Panc1 (cell line): ENCODE measurements around the gene SAMD14. TPM values are rescaled to one million over a fixed set of nuclear protein-coding genes. Genes with fewer than 3 reads are reported as not detected.
A peak's percentile ranks its signal among the peaks of the same experiment; 100 is the strongest.

Experiments
- ATAC-seq: fragments of 200-7000 bp; cut with Tn5 transposase; 2 replicates; pipeline ENCODE4 v1.9.1; 2020; ENCODE audit warnings: mild to moderate bottlenecking, moderate library complexity
- BruUV-seq: library from RNA; stranded (reverse); fragments of 400-500 nt; replicated peaks from 2 replicates; lab custom pipeline; 2021; lab: Mats Ljungman, UMichigan
- CTCF ChIA-PET: fragments of 300-600 bp; sonication (Branson Sonifier 250); formaldehyde crosslinking; loops from one replicate; lab custom pipeline; 2022; ENCODE audit warnings: antibody characterized with exemption; lab: Charles Lee
- POLR2A ChIA-PET: fragments of 300-600 bp; sonication (Branson Sonifier 250); formaldehyde crosslinking; loops from one replicate; lab custom pipeline; 2022; ENCODE audit warnings: antibody characterized with exemption; lab: Charles Lee
- DNase-seq: peaks from one replicate; pipeline ENCODE4 v3.0.0-alpha.2; 2010; ENCODE audit warnings: low read depth, low spot score
- H3K27ac ChIP-seq: 2 replicates; pipeline ENCODE4 v1.5.1; 2011; ENCODE audit warnings: mild to moderate bottlenecking, low read length, inconsistent platforms
- H3K27me3 ChIP-seq: fragments of 200-500 bp; sonication (Bioruptor generic); 2 replicates; pipeline ENCODE4 v1.6.0; 2014; ENCODE audit warnings: low read length, inconsistent platforms; ENCODE audit not compliant: control insufficient read depth, insufficient read depth
- H3K36me3 ChIP-seq: fragments of 200-500 bp; sonication (Bioruptor generic); 2 replicates; pipeline ENCODE4 v1.5.1; 2014; ENCODE audit warnings: inconsistent platforms, mild to moderate bottlenecking, low read length, moderate library complexity; ENCODE audit not compliant: control insufficient read depth, insufficient read depth
- H3K4me1 ChIP-seq: 2 replicates; pipeline ENCODE4 v1.5.1; 2011; ENCODE audit warnings: inconsistent platforms, mild to moderate bottlenecking, low read length, moderate library complexity; ENCODE audit not compliant: control insufficient read depth, insufficient read depth
- H3K4me3 ChIP-seq, 2 experiments: 2 replicates each; pipeline ENCODE4 v1.5.1; 2011 to 2012; ENCODE audit warnings: low read depth in 2 of 2, low read length in 2 of 2, mild to moderate bottlenecking in 2 of 2, inconsistent platforms in 1 of 2, moderate library complexity in 1 of 2
- H3K9me3 ChIP-seq: fragments of 200-500 bp; sonication (Bioruptor generic); 2 replicates; pipeline ENCODE4 v1.5.1; 2014; ENCODE audit warnings: low read depth, mild to moderate bottlenecking, inconsistent platforms, low read length, moderate library complexity; ENCODE audit not compliant: control insufficient read depth, insufficient read depth
- CTCF ChIP-seq: fragments of 450-650 bp; IDR thresholded peaks from 2 replicates; pipeline ENCODE4 v1.5.1; 2017; ENCODE audit warnings: mild to moderate bottlenecking
- POLR2AphosphoS5 ChIP-seq: IDR thresholded peaks from 2 replicates; pipeline ENCODE4 v1.6.1; 2012; ENCODE audit warnings: mild to moderate bottlenecking, low read depth, low read length, moderate library complexity
- SIN3A ChIP-seq: IDR thresholded peaks from 2 replicates; pipeline ENCODE4 v1.6.1; 2012; ENCODE audit warnings: low read depth, mild to moderate bottlenecking, low read length, moderate library complexity, borderline replicate concordance; ENCODE audit not compliant: insufficient read depth
- TCF7L2 ChIP-seq: IDR thresholded peaks from 2 replicates; pipeline ENCODE4 v1.6.1; 2011; ENCODE audit warnings: mild to moderate bottlenecking, low read depth, low read length, inconsistent platforms
- in situ Hi-C: cut with HindIII; loops from 2 replicates; pipeline ENCODE4 v1.10.0; 2016; ENCODE audit warnings: low sequenced_read_pairs, low pct_unique_long_range_greater_than_20kb
- intact Hi-C: fragments of 100-400 bp; cut with micrococcal nuclease; formaldehyde crosslinking; loops from one replicate; pipeline ENCODE4 v1.10.0; 2022; ENCODE audit not compliant: unreplicated experiment
- total RNA-seq: library from RNA; stranded (reverse); gene quantifications from one replicate; pipeline ENCODE4 v1.2.1, GENCODE V29; 2021; ENCODE audit not compliant: unreplicated experiment
- TF ChIP-seq, protein P1 (sequence below), 2 experiments: IDR thresholded peaks; 2 replicates each; pipeline ENCODE4 v1.6.1; 2011 to 2012; ENCODE audit warnings: low read depth in 2 of 2, control low read depth in 1 of 2, low read length in 1 of 2, mild to moderate bottlenecking in 1 of 2, moderate library complexity in 1 of 2; ENCODE audit not compliant: insufficient read depth in 1 of 2

Gene SAMD14
- total RNA-seq, 1 experiment from 2014 or later, result 6.9 TPM

DNA sequence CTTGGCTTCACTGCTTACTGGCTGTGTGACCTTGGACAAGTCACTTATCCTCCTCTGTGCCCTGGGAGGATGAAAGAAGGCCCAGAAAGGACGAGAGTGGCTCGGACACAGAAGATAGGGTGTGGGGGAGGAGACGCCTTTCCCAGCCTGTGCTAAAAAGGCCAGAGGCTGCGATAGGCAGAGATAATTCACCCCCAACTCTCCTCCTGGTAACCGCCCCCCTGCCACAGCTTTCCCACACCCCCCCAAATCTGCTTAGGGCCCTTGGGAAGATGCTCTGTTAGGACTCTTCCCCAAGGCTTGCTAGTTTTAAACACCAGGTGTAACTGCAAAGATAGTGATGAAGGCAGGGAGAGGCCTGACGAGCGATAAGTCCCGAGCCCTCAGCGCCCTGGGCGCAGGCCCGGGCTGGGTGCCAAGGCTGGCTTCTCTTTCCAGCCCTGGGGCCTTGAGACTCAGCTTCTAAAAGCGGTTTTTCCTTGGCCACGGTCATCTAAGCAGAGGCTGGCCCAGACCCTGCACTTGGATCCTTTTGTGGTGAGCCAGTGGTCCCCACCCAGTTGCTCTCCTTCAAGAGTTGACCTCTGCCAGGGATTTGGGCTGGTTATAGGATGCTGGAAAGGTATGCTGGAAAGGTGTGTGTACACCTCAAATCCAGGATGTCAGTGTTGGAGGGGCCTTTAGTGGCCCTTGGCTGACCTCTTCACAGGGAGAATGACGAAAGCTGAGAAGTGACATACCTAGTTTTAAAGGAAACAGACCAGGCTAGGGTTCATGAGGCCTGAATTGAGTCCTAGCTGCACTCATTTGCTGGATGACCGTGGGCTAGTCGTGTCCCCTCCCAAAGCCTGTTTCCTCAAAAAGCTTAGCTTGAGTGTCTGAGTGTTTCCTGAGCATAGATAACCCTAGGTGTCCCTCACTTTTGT lies 24.0 kb upstream of the SAMD14 start:
- no peak overlapping the region for H3K4me3 ChIP-seq
- peaks cover 15% of the 10 kb centered on the region; the same call in 1 of the 2 replicates for H3K36me3 ChIP-seq
- in situ Hi-C loops (no loop called here), intact Hi-C loops (no loop called here)
- H3K27ac ChIP-seq, result peak overlapping the region; percentile 100
- POLR2A ChIA-PET, result interaction anchor here (0.5 kb wide), 1 partner anchor 342 kb away, joined by 4 read pairs; no protein-coding TSS in a partner anchor
- TF ChIP-seq, protein P1, sequence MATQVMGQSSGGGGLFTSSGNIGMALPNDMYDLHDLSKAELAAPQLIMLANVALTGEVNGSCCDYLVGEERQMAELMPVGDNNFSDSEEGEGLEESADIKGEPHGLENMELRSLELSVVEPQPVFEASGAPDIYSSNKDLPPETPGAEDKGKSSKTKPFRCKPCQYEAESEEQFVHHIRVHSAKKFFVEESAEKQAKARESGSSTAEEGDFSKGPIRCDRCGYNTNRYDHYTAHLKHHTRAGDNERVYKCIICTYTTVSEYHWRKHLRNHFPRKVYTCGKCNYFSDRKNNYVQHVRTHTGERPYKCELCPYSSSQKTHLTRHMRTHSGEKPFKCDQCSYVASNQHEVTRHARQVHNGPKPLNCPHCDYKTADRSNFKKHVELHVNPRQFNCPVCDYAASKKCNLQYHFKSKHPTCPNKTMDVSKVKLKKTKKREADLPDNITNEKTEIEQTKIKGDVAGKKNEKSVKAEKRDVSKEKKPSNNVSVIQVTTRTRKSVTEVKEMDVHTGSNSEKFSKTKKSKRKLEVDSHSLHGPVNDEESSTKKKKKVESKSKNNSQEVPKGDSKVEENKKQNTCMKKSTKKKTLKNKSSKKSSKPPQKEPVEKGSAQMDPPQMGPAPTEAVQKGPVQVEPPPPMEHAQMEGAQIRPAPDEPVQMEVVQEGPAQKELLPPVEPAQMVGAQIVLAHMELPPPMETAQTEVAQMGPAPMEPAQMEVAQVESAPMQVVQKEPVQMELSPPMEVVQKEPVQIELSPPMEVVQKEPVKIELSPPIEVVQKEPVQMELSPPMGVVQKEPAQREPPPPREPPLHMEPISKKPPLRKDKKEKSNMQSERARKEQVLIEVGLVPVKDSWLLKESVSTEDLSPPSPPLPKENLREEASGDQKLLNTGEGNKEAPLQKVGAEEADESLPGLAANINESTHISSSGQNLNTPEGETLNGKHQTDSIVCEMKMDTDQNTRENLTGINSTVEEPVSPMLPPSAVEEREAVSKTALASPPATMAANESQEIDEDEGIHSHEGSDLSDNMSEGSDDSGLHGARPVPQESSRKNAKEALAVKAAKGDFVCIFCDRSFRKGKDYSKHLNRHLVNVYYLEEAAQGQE (IDR thresholded peaks at IDR 0.05; ENCODE audit: insufficient read depth in 1 of 2, low read depth in 2 of 2, low read length in 1 of 2), result no peak
- TF ChIP-seq POLR2AphosphoS5 (no peak), SIN3A (no peak), TCF7L2 (no peak), CTCF (no peak)
- ATAC-seq, result no peak
- CTCF ChIA-PET, result no interaction called here
- no TSS peak for BruUV-seq
- H3K4me1 ChIP-seq, result peaks cover 43% of the 10 kb centered on the region
- no peaks in the 10 kb centered on the region for H3K27me3 ChIP-seq
- no peaks in the 10 kb centered on the region for H3K9me3 ChIP-seq
- DNase-seq, result no peak

DNA sequence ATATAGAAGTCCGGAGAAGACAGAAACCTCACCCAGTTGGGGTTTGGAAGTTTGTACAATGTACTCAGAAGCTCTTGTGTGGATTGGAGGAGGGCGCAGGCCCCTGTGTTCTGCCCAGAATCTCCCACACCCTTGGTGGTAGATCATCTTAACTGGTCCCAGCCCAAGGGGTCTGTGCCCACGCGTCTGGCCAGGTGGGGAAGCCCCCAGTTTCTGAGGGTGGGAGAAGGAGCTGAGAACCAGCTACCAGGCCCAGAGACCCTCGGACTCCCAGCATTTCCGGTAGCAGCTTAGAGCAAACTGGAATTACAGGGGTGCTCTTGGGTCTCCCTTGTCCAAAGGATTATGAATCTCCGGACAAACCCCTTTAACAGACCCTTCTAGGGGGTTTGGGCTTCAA lies 22.8 kb upstream of the SAMD14 start:
- POLR2A ChIA-PET, result no interaction called here
- in situ Hi-C loops (no loop called here), intact Hi-C loops (no loop called here)
- DNase-seq (no peak), ATAC-seq (no peak)
- Histone ChIP-seq H3K9me3 (no peaks in the 10 kb centered on the region), H3K27me3 (no peaks in the 10 kb centered on the region), H3K36me3 (peaks cover 15% of the 10 kb centered on the region; the same call in 1 of the 2 replicates), H3K4me1 (peaks cover 43% of the 10 kb centered on the region), H3K4me3 (no peak overlapping the region; a peak in 1 of 4 replicates), H3K27ac (peak overlapping the region; percentile 100)
- CTCF ChIA-PET, result interaction anchor here (0.5 to 1.6 kb wide), 2 partner anchors 9 to 53 kb away, joined by 8 to 11 read pairs; no protein-coding TSS in a partner anchor
- BruUV-seq, result no TSS peak
- TF ChIP-seq SIN3A, result no peak
- TF ChIP-seq POLR2AphosphoS5, result no peak
- TF ChIP-seq TCF7L2, result no peak
- TF ChIP-seq, protein P1 (IDR thresholded peaks at IDR 0.05; ENCODE audit: insufficient read depth in 1 of 2, low read depth in 2 of 2, low read length in 1 of 2), result no peak
- no peak for TF ChIP-seq CTCF
